Left renal cortex interstitium (tissue), 4 donors: ENCODE measurements around the gene ITCH. TPM values are rescaled to one million over a fixed set of nuclear protein-coding genes. Genes with fewer than 3 reads are reported as not detected.
"Not testable (repeated sequence)": the region's sequence is repeated elsewhere in the genome, so short reads cannot be mapped to it uniquely, and the experiment has no call there.

Experiments
- DNase-seq, 4 donors: peaks; one replicate each; pipeline ENCODE4 v3.0.0-alpha.2; 2013; ENCODE audit warnings: low read depth in 4 of 4, low spot score in 2 of 4, missing footprints in 1 of 4
- polyA plus RNA-seq, 4 donors: library from polyadenylated mRNA; unstranded; fragments of 120-200 nt; gene quantifications; one replicate each; pipeline ENCODE4 v1.2.1, GENCODE V29; 2013; ENCODE audit not compliant: insufficient read length in 4 of 4

ITCH gene
- polyA plus RNA-seq, 4 donors = 38.9 to 50.7 (median 46.2) TPM

- no peak for DNase-seq
Observed at GRCh38 chr20:34343458-34344211, 19.4 kb upstream of the ITCH start.

- no peak for DNase-seq
Observed at GRCh38 chr20:34344238-34344637, 18.8 kb upstream of the ITCH start.

GRCh38 chr20:34345402-34345736 lies 17.7 kb upstream of the ITCH start:
- no peak for DNase-seq

- DNase-seq = not testable (repeated sequence)
Observed at GRCh38 chr20:34345839-34346532, 17.1 kb upstream of the ITCH start.

- not testable (repeated sequence) for DNase-seq
Observed at GRCh38 chr20:34346533-34346865, 16.6 kb upstream of the ITCH start.

- no peak for DNase-seq
Observed at GRCh38 chr20:34347571-34347970, 15.5 kb upstream of the ITCH start.

GRCh38 chr20:34350095-34350494 lies 13.0 kb upstream of the ITCH start:
- DNase-seq = no peak

GRCh38 chr20:34353467-34353866 lies 9.6 kb upstream of the ITCH start:
- DNase-seq = not testable (repeated sequence)

GRCh38 chr20:34355427-34355826 lies 7.6 kb upstream of the ITCH start:
- DNase-seq = no peak

- not testable (repeated sequence) for DNase-seq
Observed at GRCh38 chr20:34359729-34360128, 3.3 kb upstream of the ITCH start.

GRCh38 chr20:34362502-34363061 lies 491 bp upstream of the ITCH start:
- DNase-seq = no peak

- DNase-seq = peak in 3 of 4 donors; percentile 30 to 50 (median 44)
Observed at GRCh38 chr20:34363465-34364222, 571 bp downstream of the ITCH start.

GRCh38 chr20:34364223-34364506 lies 1.1 kb downstream of the ITCH start:
- no peak for DNase-seq

GRCh38 chr20:34365765-34366213 lies 2.7 kb downstream of the ITCH start:
- DNase-seq = no peak

- no peak for DNase-seq
Observed at GRCh38 chr20:34367155-34367554, 4.1 kb downstream of the ITCH start.

- not testable (repeated sequence) for DNase-seq
Observed at GRCh38 chr20:34367911-34368310, 4.8 kb downstream of the ITCH start.

GRCh38 chr20:34368547-34368946 lies 5.5 kb downstream of the ITCH start:
- no peak for DNase-seq

GRCh38 chr20:34369265-34369664 lies 6.2 kb downstream of the ITCH start:
- DNase-seq = no peak

GRCh38 chr20:34370062-34370461 lies 7.0 kb downstream of the ITCH start:
- no peak for DNase-seq

GRCh38 chr20:34373445-34373844 lies 10.4 kb downstream of the ITCH start:
- no peak for DNase-seq

GRCh38 chr20:34374209-34374760 lies 11.2 kb downstream of the ITCH start:
- no peak for DNase-seq
